ENCODE results near the gene C1QTNF12.

Gene C1QTNF12, protein sequence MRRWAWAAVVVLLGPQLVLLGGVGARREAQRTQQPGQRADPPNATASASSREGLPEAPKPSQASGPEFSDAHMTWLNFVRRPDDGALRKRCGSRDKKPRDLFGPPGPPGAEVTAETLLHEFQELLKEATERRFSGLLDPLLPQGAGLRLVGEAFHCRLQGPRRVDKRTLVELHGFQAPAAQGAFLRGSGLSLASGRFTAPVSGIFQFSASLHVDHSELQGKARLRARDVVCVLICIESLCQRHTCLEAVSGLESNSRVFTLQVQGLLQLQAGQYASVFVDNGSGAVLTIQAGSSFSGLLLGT

DNA sequence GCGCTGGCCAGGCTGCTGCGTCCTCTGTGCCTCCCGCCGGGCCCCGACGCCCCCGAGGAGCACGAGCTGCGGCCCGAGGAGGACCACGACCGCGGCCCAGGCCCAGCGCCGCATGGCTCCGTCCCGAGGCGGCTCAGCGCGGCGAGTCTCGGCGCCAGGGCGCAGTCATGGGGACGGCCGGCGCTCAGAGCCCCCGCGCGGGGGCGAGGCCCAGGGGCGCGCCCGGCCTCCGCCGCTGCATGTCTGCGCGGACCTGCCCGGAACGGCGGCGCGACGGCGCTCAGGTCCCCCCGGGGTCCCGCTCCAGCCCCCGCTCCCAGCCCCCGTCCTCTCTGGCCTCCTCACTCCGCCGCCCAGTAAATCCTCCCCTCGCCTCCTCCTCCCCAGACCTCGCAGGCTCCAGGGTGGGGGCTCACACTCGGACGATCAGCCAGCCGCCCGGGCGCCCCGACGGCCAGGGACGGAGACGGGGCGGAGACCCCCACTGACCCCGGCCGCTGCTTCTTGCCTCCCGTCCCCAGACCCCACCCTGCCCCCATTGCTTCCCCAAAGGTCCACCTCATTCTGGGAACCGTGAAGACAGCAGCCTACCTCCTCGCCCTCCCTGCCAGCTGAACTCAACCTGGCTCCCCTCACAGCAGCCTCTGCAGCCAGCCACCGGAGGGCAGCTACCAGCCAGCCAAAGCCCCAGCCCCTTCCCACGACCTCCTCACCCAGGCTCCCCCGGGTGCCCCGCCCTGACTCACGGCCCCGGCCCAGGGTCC, at the start of gene C1QTNF12:
Gene C1QTNF12 (minus strand): TSS at position 146 of the 764 bp plus-strand sequence. CDS start 32 bp downstream, at position 114.
- DNase-seq = no peak

DNA sequence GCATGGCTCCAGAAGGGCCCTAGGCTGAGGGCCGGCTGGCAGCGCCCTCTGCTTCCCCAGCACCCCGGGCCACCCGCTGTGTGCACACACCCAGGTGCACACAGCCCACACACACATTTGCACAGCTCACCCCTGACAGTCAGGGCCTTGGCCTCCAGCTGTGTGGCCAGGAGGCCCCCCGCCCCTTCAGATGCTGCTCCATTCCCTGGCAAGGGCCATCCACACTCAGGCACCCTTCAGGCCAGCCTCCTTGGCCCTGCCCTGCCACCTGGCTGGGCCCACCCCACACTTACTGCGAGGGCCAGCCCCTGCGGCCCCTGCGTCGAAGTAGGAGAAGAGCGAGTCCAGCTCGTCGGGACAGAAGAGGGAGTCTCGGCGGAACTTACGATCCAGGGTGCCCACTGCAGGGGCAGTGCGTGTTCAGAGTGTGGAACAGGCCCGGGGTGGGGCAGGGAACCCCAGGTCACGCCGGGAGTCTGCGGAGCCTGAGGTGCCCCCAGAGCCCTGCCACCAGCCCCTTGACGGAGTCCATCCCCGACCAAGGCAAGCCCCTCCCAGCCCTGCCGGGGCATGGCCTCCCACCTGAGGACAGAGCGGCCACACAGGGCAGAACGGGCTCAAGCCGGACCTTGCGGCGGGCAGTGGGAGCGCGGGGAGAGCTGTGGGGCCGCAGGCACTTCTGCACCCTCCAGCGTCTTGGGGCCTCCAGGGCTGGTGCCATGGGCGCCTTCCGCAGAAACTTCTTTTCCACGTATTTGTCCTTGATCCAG, 48.8 kb upstream of the C1QTNF12 start:
- no peak for DNase-seq

DNA sequence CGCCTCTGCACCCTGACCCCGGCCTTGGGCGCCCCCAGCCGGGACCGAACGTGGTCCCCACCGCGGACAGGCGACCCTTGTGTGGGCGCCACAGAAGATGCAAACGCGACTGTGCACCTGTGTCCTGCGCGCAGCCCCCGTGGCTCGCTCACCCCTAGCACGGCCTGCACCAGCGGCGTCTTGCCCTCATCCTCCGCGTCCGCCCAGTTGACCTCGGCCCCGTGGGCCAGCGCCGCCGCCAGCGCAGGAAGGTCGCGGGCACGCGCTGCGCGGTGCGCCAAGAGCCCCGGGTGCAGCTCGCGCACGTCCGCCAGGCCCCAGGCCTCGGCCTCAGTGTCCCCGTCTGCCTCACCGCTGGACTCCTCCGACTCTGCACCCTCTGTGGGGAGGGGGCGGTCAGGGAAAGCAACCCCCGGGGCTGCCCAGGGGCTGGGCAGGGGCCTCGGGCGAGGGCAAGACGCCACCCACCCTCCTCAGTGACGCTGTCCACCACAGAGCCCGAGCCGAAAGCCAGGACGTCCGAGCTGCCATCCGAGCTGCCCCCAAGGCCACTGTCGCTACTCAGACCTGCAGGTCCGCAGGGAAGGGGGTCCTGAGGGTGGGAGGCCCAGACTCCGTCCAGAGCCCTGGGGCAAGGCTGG, 47.8 kb upstream of the C1QTNF12 start:
- no peak for DNase-seq

DNA sequence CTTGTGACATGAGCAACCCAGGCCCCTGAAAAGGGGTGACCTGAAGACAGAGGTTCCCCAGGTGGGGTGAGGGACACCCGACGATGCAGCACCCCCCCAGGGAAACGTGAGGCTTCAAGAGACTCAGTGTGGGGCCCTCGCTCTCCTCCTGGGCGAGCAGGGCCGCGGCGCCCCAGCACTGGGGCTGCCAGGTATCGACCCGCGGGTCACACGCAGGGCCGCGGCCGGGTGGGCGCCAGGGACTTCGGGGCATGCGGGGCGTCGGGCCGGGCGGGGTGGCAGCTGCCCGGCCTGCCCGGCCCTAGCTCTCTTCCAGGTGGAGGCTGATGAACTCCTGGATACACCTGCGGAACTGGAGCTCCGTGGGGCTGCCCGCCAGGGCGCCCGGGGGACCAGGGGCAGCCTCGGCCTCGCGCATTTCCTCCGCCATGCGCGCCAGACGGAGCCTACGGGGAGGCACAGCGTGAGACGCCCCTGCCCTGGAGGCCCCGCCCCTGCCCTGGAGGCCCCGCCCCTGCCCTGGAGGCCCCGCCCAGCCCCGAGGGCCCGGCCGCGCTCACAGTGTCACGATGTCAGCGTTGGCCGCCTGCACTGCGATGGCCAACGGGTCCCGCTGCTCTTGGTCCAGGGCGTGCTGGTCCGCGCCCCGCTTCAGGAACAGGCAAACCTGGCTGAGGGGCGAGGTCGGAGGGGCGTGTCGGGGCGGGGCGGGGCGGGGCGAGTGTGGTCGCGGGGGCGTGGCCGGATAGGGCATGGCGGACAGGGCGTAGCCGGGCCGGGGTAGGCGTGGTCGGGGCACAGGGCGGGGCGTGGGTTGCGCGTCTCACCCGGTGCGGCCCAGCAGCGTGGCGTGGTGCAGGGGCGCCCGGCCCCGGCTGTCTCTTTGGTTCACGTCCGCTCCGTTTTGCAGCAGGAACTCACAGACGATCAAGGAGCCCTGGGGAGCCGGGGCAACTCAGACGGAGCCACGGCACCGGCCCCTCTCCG, 47.0 kb upstream of the C1QTNF12 start:
- DNase-seq = no peak

DNA sequence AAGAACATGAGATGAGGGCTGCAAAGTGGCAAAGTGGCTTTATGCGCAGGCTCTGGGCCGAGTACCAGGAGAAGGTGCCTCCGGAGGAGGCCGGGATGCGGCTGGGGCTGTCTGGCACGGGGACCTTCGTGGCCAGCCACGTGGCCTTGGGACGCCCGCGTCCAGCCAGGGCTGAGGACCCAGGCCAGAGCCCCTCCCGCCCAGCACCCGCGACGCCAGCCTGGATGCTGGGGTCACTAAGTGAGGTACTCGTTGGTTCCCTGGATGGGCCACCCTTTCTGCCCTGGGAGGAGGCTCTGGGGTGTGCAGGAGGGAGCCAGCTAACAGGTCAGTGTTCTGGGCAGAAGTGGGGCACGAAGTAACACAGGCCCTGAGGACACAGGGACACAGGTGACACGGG, 46.3 kb upstream of the C1QTNF12 start:
- no peak for DNase-seq

DNA sequence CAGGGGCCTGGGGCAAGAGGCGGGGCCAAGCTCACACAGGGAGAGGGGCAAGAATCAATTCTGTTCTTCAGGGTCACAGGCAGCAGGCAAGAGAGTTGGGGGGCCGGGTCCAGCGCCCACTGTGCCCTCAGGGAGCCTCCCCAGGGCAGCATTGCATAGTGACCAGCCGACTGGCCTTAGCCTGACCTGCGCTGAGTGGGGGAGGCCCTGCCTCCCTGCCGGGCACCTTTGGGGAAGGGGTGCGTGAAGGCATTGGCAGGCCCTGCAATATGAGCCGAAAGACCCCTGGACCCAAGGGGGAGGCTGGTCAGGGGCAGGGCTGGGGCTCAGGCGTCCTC, 45.9 kb upstream of the C1QTNF12 start:
- no peak for DNase-seq

DNA sequence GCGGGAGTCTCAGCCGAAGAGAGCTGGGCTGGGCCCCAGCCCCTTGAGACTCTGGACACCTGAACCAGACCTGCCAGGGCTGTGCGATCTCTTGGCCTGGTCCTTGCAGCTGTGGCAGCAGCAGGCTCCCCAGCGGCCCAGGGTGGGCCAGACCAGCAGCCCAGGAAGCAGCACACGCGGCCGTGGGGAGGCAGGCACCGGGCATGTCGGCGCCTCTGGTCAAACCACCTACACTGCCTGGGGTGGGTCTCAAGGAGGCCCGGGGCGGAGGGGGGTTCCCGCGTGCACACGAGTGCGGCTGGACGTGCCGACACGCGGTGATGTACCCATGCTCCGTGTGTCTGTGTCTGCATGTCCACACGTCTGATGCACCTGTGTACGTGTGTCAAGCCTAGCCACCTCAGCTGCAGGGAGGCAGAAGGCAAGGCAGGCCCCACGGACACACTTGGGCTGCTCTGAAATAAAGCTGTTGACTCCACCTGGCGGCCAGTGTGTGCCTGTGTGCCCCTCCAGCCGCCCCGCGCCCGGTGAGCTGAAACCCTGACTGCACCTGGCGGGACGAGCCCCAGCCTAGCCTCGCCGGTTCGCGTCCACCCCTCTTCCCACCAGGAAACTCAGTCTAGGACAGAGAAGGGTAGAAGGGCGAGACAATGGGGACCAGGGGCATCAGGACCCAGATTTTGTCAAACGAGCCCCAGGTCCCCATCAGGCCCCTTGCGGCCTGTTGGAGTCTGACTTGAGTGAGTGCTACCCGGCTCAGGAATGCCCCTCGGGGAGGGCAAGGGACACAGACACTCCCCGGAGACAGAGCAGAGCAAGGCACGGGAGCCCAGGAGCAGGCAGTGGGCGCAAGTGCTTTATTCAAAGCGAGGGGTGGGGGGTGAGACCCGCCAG, 45.3 kb upstream of the C1QTNF12 start:
- peak; percentile 64 for DNase-seq

DNA sequence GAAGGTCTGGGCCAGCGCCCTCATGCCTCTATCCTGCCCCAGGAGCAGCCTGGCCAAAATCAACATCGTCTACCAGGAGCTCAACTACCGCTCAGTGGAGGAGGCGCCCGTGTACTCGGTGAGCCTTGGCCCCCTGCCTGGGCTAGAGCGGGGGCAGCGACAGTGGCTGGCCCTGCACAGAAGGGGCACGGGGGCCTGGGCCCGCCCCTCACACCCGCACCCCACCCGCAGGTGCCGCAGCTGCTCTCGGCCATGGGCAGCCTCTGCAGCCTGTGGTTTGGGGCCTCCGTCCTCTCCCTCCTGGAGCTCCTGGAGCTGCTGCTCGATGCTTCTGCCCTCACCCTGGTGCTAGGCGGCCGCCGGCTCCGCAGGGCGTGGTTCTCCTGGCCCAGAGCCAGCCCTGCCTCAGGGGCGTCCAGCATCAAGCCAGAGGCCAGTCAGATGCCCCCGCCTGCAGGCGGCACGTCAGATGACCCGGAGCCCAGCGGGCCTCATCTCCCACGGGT, 44.6 kb upstream of the C1QTNF12 start:
- peak; percentile 55 for DNase-seq

DNA sequence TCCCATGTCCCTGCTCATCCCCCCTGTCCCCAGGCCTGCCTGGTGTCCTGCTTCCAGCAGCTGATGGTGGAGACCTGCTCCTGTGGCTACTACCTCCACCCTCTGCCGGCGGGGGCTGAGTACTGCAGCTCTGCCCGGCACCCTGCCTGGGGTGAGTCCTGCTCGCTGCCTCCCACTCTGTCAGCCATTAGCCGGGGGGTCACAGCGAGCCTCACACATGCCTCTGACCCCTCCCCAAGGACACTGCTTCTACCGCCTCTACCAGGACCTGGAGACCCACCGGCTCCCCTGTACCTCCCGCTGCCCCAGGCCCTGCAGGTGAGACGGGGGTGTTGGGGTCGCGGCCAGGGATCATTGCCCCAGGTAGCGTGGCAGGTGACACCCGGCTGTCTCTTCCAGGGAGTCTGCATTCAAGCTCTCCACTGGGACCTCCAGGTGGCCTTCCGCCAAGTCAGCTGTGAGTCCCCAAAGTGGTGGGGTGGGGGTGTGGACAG, 43.8 kb upstream of the C1QTNF12 start:
- peak; percentile 51 for DNase-seq

DNA sequence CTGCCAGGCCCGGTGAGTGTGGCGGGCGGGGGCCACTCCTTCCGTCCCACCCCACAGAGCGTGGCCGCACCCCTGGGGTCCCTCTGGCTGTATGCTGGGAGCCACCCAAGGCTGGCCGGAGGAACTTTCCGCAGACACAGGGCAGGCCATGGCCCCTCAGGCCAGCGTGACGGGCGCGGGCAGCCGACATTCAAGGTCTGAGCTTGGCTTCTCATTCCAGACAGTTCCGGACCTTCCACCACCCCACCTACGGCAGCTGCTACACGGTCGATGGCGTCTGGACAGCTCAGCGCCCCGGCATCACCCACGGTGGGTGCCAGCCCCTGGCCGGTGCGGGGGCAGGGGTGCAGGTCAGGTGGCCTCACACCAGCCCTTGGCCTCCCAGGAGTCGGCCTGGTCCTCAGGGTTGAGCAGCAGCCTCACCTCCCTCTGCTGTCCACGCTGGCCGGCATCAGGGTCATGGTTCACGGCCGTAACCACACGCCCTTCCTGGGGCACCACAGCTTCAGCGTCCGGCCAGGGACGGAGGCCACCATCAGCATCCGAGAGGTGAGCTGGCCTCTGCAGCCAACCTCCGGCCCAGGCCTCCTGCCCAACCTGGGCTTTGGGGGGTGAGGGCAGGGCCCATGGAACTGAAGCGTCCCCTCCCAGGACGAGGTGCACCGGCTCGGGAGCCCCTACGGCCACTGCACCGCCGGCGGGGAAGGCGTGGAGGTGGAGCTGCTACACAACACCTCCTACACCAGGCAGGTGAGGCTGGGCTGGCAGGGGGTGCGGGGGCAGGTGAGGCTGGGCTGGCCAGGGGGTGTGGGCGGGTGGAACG, 41.0 kb upstream of the C1QTNF12 start:
- DNase-seq = peak; percentile 12

DNA sequence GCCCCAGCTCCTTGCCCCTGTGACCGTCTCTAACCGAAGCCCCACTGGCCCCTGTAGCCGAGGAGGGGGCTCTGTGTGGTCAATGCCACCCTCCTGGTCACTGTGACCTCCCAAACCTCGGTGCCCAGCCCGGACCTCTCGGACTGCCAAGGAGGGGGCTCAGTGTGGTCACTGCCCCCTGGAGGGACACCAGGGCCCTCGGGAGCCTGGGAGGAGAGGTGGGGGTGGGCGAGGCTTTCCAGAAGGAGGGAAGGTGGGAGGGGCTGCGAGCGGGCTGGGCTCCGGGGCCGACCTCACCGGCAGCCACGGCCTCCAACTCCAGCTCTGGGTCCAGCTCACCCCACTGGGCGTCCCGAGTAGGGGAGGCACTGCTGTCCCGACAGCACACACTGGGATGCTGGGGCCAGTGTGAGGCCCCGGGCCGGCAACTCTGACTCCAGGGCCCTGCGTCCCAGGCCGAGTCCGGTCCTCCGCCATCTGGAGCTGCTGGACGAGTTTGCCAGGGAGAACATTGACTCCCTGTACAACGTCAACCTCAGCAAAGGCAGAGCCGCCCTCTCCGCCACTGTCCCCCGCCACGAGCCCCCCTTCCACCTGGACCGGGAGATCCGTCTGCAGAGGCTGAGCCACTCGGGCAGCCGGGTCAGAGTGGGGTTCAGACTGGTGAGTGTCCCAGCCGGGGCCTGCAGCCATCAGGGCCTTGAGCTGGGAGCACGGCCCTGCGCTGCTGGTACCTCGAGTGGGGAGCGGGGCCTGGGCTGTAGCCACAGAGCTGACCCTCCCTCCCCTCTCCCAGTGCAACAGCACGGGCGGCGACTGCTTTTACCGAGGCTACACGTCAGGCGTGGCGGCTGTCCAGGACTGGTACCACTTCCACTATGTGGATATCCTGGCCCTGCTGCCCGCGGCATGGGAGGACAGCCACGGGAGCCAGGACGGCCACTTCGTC, 40.1 kb upstream of the C1QTNF12 start:
- DNase-seq = no peak

DNA sequence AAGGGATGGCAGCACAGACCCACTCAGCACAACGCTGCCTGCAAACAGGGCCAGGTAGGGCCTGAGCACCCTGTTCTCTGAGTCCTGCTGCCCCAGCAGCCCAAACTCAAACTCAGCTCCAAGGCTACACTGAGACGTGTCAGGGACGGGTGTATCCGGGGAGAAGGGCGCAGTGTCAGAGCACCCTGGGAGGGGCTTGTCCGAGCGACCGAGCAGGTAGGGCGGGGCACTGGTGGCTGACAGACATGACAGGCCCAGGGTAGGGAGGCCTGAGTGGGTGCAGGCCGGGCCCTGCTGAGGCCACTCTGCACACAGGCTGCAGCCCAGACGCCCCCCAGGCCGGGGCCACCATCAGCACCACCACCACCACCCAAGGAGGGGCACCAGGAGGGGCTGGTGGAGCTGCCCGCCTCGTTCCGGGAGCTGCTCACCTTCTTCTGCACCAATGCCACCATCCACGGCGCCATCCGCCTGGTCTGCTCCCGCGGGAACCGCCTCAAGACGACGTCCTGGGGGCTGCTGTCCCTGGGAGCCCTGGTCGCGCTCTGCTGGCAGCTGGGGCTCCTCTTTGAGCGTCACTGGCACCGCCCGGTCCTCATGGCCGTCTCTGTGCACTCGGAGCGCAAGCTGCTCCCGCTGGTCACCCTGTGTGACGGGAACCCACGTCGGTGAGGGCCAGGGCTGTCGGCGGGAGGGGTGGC, 39.2 kb upstream of the C1QTNF12 start:
- no peak for DNase-seq

DNA sequence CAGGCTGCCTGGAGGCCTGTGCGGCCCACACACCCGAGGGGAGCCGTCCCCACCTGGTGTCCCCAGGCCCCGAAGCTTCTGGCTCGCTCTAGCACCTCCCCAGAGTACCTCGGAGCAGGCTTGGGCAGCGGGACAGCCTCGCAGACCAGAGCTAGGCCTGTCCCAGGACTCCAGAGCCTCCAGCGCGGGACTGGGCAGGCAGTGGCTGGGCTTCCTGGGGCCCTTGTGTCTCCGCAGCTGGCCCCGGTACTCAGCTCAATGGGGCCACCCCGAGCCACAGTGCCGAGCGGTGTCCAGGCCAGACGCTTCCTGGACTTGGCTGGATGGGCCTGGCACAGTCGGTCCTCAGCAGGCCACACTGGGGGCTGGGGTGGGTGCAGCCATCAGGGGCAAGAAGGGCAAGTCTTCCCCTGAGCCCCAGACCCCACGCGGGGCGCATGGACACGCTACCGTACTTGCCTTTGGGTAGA, 38.6 kb upstream of the C1QTNF12 start:
- DNase-seq = no peak

DNA sequence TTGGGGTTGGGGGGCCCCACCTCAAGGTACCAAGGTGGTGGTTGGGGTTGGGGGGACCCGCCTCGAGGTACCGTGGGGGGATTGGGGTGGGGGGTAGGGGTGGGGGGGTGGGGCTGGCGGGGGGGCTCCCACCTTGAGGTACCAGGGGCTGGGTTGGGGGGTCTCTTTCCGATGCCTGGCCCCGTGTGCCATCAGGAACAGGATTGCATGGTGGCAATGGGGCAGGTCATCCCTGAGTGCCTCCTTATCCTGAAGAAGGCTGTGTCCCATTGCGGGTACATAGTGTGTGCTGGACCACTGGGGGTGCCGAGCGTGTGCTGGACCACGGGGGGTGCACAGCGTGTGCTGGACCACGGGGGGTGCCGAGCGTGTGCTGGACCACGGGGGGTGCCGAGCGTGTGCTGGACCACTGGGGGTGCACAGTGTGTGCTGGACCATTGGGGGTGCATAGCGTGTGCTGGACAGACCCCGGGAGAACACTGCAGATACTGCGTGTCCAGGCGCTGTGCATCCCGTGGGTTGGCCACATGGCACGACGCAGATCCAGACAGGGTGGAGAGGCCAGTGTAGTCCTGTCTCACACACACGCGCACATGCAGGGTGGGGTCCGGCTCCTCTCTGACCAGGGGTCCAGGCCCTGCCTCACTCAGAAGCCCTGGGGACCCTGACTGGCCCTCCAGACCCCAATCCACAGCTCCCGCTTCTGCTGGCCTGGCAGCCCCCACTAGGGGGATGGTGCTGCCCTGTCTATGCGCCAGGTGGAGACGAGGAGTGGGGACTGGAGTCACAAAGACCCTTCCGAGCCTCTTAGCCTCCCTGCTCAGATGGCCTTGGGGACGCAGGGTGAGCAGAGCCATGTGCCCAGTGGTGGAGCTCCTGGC, 37.9 kb upstream of the C1QTNF12 start:
- no peak for DNase-seq

DNA sequence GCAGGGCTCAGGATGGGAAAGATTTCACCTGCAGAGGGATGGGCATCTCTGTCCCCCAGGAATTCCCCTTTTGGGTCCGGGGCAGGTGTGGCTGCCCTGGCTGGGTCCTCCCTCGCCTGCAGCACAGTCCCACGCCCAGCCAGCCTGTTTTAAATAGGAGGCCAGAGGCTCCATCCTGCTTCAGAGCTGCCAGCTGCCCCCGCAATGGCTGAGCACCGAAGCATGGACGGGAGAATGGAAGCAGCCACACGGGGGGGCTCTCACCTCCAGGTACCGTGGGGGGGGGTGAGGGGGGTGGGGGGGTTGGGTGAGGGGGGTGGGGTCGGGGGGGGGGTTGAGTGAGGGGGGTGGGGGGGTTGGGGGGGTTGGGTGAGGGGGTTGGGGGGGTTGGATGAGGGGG, 37.3 kb upstream of the C1QTNF12 start:
- DNase-seq = no peak

DNA sequence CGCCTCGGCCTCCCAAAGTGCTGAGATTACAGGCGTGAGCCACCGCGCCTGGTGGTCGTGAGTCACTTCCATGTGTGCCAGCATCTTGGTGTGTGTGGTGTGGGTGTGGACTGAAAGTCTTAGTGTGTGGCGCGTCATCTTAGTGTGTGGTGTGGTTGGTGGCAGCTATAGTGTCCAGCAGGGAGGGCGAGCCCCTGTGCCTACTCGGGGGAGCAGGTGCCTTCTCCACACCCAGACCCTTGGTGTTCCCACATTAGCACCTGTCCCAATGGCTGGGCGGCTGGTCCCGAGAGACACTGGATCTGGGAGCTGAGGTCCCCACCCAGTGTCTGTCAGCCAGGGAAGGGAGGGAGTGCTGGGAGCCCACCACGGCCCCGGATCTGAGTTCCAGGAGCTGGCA, 36.5 kb upstream of the C1QTNF12 start:
- DNase-seq = no peak
